ENCODE data around the gene LIMK1. TPM values are rescaled to one million over a fixed set of nuclear protein-coding genes. Genes with fewer than 3 reads are reported as not detected.
"Not testable (repeated sequence)": the region's sequence is repeated elsewhere in the genome, so short reads cannot be mapped to it uniquely, and the experiment has no call there.

LIMK1 gene
- total RNA-seq, 4 donors from 2014 or later, result 12.8 to 21.5 (median 17.2) TPM

DNA sequence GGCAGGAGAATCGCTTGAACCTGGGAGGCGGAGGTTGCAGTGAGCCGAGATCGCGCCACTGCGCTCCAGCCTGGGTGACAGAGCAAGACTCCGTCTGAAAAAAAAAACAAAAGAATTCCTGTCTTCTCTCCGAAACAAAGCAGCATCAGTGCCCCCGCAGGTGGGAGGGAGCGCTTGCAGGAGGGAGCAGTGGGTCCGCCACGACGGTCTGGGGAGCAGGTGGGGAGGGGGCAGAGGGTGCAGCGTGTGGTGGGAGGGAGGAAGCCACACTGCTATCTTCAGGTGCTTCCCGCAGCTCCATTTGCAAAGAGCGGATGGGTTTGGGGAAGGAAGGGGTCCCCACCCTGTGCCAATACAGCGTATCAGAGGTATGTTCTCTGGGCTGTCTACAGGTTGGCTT, 31.7 kb downstream of the LIMK1 start:
- Histone ChIP-seq H3K27ac (no peak overlapping the region), H3K4me1 (no peaks in the 10 kb centered on the region), H3K36me3 (peaks cover 73% of the 10 kb centered on the region), H3K27me3 (no peaks in the 10 kb centered on the region), H3K4me3 (no peak overlapping the region), H3K9me3 (no peaks in the 10 kb centered on the region)
- 83% methylated on average over 17 of the region's 17 CpGs for WGBS
- no peak for DNase-seq (ENCODE audit: low spot score in 2 of 2)
- TF ChIP-seq POLR2A (IDR thresholded peaks at IDR 0.05) (no peak), POLR2AphosphoS5 (IDR thresholded peaks at IDR 0.05) (no peak), EP300 (IDR thresholded peaks at IDR 0.05) (no peak), CTCF (IDR thresholded peaks at IDR 0.05) (no peak)

DNA sequence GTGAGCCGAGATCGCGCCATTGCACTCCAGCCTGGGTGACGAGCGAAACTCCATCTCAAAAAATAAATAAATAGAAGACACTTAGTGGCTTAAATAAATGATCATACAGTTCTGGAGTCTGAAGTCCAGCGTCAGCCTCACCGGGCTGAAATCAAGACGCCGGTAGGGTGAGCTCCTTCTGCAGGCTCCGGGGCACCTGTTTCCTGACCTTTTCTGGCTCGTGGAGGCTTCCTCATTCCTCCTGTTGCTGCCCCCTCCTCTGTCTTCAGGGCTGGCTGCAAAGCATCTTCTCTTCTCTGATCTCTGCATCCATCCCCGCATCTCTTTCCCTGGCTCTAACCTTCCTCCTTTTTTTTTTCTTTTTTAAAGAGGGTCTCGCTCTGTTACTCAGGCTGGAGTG, 32.8 kb downstream of the LIMK1 start:
- no peak for DNase-seq (ENCODE audit: low spot score in 2 of 2)
- Histone ChIP-seq H3K4me1 (no peaks in the 10 kb centered on the region), H3K27ac (no peak overlapping the region), H3K9me3 (no peaks in the 10 kb centered on the region), H3K4me3 (no peak overlapping the region), H3K27me3 (no peaks in the 10 kb centered on the region), H3K36me3 (peaks cover 73% of the 10 kb centered on the region)
- WGBS, result 91% methylated on average over 13 of the region's 13 CpGs
- no peak for TF ChIP-seq POLR2AphosphoS5 (IDR thresholded peaks at IDR 0.05)
- no peak for TF ChIP-seq EP300 (IDR thresholded peaks at IDR 0.05)
- TF ChIP-seq POLR2A (IDR thresholded peaks at IDR 0.05), result no peak
- no peak for TF ChIP-seq CTCF (IDR thresholded peaks at IDR 0.05)

- Histone ChIP-seq H3K36me3 (peaks cover 61% of the 10 kb centered on the region), H3K4me1 (no peaks in the 10 kb centered on the region), H3K4me3 (no peak overlapping the region), H3K27me3 (no peaks in the 10 kb centered on the region), H3K27ac (no peak overlapping the region), H3K9me3 (no peaks in the 10 kb centered on the region)
- no peak for DNase-seq (ENCODE audit: low spot score in 2 of 2)
- TF ChIP-seq EP300 (IDR thresholded peaks at IDR 0.05) (no peak), POLR2A (IDR thresholded peaks at IDR 0.05) (no peak), CTCF (IDR thresholded peaks at IDR 0.05) (no peak), POLR2AphosphoS5 (IDR thresholded peaks at IDR 0.05) (no peak)
- 94% methylated on average over 4 of the region's 4 CpGs for WGBS
Observed at GRCh38 chr7:74119831-74120230, 36.2 kb downstream of the LIMK1 start.

GRCh38 chr7:74121401-74122249, 38.0 kb downstream of the LIMK1 start:
- H3K4me1 ChIP-seq, result no peaks in the 10 kb centered on the region
- H3K27me3 ChIP-seq, result no peaks in the 10 kb centered on the region
- H3K4me3 ChIP-seq, result no peak overlapping the region
- H3K36me3 ChIP-seq, result peaks cover 48% of the 10 kb centered on the region
- no peak overlapping the region for H3K27ac ChIP-seq
- DNase-seq (ENCODE audit: low spot score in 2 of 2), result no peak
- TF ChIP-seq POLR2AphosphoS5 (IDR thresholded peaks at IDR 0.05), result no peak
- TF ChIP-seq CTCF (IDR thresholded peaks at IDR 0.05), result no peak
- no peak for TF ChIP-seq EP300 (IDR thresholded peaks at IDR 0.05)
- no peak for TF ChIP-seq POLR2A (IDR thresholded peaks at IDR 0.05)
- WGBS, result 91% methylated on average over 22 of the region's 26 CpGs
- no peaks in the 10 kb centered on the region for H3K9me3 ChIP-seq

DNA sequence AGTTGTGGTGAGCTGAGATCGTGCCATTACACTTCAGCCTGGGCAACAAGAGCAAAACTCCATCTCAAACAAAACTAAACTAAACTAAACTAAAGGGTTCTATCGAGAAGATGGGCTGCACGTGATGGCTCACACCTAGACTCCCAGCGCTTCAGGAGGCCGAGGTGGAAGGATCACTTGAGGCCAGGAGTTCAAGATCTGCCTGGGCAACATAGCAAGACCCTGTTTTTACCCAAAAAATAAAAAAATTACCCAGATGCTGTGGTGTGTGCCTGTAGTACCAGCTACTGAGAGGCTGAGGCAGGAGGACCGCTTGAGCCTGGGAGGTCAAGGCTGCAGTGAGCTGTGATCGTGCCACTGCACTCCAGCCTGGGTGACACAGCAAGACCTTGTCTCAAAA, 40.3 kb downstream of the LIMK1 start:
- H3K27me3 ChIP-seq; H3K4me3 ChIP-seq; DNase-seq (ENCODE audit: low spot score in 2 of 2); H3K9me3 ChIP-seq; H3K4me1 ChIP-seq; H3K27ac ChIP-seq: not testable (repeated sequence)
- peaks cover 31% of the 10 kb centered on the region for H3K36me3 ChIP-seq
- WGBS, result 95% methylated on average over 7 of the region's 7 CpGs
